ENCODE data around the gene ESRP2.
A peak's percentile ranks its signal among the peaks of the same experiment; 100 is the strongest.

ESRP2 gene

GRCh38 chr16:68264128-68265077 lies 28.5 kb upstream of the ESRP2 start, which contains the start of gene SLC7A6 (continued):
- TF ChIP-seq, protein P1, sequence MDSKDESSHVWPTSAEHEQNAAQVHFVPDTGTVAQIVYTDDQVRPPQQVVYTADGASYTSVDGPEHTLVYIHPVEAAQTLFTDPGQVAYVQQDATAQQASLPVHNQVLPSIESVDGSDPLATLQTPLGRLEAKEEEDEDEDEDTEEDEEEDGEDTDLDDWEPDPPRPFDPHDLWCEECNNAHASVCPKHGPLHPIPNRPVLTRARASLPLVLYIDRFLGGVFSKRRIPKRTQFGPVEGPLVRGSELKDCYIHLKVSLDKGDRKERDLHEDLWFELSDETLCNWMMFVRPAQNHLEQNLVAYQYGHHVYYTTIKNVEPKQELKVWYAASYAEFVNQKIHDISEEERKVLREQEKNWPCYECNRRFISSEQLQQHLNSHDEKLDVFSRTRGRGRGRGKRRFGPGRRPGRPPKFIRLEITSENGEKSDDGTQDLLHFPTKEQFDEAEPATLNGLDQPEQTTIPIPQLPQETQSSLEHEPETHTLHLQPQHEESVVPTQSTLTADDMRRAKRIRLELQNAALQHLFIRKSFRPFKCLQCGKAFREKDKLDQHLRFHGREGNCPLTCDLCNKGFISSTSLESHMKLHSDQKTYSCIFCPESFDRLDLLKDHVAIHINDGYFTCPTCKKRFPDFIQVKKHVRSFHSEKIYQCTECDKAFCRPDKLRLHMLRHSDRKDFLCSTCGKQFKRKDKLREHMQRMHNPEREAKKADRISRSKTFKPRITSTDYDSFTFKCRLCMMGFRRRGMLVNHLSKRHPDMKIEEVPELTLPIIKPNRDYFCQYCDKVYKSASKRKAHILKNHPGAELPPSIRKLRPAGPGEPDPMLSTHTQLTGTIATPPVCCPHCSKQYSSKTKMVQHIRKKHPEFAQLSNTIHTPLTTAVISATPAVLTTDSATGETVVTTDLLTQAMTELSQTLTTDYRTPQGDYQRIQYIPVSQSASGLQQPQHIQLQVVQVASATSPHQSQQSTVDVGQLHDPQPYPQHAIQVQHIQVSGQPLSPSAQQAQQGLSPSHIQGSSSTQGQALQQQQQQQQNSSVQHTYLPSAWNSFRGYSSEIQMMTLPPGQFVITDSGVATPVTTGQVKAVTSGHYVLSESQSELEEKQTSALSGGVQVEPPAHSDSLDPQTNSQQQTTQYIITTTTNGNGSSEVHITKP (tag by site-specific recombination; IDR thresholded peaks at IDR 0.05), result peak; percentile 91
- TF ChIP-seq ZBTB6 (tag by site-specific recombination; IDR thresholded peaks at IDR 0.05), result 0 out of 2 replicates have a peak, but pooled peaks have one; percentile 4
- peak; percentile 49; the same call in 1 of the 2 replicates for TF ChIP-seq KLF8 (tag by site-specific recombination; IDR thresholded peaks at IDR 0.05)
- TF ChIP-seq YY1 (tag by site-specific recombination; IDR thresholded peaks at IDR 0.05), result no peak
- TF ChIP-seq, protein P2, sequence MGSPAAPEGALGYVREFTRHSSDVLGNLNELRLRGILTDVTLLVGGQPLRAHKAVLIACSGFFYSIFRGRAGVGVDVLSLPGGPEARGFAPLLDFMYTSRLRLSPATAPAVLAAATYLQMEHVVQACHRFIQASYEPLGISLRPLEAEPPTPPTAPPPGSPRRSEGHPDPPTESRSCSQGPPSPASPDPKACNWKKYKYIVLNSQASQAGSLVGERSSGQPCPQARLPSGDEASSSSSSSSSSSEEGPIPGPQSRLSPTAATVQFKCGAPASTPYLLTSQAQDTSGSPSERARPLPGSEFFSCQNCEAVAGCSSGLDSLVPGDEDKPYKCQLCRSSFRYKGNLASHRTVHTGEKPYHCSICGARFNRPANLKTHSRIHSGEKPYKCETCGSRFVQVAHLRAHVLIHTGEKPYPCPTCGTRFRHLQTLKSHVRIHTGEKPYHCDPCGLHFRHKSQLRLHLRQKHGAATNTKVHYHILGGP (tag by site-specific recombination; IDR thresholded peaks at IDR 0.05), result no peak
- TF ChIP-seq ZBTB20 (tag by site-specific recombination; IDR thresholded peaks at IDR 0.05), result peak; percentile 77
- TF ChIP-seq, protein P3, sequence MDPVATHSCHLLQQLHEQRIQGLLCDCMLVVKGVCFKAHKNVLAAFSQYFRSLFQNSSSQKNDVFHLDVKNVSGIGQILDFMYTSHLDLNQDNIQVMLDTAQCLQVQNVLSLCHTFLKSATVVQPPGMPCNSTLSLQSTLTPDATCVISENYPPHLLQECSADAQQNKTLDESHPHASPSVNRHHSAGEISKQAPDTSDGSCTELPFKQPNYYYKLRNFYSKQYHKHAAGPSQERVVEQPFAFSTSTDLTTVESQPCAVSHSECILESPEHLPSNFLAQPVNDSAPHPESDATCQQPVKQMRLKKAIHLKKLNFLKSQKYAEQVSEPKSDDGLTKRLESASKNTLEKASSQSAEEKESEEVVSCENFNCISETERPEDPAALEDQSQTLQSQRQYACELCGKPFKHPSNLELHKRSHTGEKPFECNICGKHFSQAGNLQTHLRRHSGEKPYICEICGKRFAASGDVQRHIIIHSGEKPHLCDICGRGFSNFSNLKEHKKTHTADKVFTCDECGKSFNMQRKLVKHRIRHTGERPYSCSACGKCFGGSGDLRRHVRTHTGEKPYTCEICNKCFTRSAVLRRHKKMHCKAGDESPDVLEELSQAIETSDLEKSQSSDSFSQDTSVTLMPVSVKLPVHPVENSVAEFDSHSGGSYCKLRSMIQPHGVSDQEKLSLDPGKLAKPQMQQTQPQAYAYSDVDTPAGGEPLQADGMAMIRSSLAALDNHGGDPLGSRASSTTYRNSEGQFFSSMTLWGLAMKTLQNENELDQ (tag by site-specific recombination; IDR thresholded peaks at IDR 0.05; ENCODE audit: low read depth), result no peak
- no peak for TF ChIP-seq ATF2 (tag by site-specific recombination; IDR thresholded peaks at IDR 0.05; ENCODE audit: low read depth)
- TF ChIP-seq HOXC10 (CRISPR knock-in tag; IDR thresholded peaks at IDR 0.05), result no peak
- TF ChIP-seq, protein P4, sequence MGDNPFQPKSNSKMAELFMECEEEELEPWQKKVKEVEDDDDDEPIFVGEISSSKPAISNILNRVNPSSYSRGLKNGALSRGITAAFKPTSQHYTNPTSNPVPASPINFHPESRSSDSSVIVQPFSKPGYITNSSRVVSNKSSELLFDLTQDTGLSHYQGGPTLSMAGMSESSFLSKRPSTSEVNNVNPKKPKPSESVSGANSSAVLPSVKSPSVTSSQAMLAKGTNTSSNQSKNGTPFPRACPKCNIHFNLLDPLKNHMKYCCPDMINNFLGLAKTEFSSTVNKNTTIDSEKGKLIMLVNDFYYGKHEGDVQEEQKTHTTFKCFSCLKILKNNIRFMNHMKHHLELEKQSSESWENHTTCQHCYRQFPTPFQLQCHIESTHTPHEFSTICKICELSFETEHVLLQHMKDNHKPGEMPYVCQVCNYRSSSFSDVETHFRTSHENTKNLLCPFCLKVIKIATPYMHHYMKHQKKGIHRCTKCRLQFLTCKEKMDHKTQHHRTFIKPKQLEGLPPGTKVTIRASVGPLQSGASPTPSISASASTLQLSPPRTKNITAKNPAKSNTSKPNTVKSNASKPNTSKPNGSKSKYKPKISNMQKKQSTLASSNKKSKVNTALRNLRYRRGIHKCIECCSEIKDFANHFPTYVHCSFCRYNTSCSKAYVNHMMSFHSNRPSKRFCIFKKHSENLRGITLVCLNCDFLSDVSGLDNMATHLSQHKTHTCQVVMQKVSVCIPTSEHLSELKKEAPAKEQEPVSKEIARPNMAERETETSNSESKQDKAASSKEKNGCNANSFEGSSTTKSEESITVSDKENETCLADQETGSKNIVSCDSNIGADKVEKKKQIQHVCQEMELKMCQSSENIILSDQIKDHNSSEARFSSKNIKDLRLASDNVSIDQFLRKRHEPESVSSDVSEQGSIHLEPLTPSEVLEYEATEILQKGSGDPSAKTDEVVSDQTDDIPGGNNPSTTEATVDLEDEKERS (tag by site-specific recombination; IDR thresholded peaks at IDR 0.05), result no peak
- no peak for TF ChIP-seq ZNF223 (tag by site-specific recombination; IDR thresholded peaks at IDR 0.05)
- TF ChIP-seq GLIS1 (tag by site-specific recombination; IDR thresholded peaks at IDR 0.05), result peak; percentile 19; the same call in 1 of the 2 replicates
- TF ChIP-seq ZNF610 (tag by site-specific recombination; IDR thresholded peaks at IDR 0.05; ENCODE audit: borderline replicate concordance), result no peak
- TF ChIP-seq ZNF2 (tag by site-specific recombination; IDR thresholded peaks at IDR 0.05), result peak; percentile 46; the same call in 1 of the 2 replicates
- 0 out of 2 replicates have a peak, but pooled peaks have one; percentile 11 for TF ChIP-seq ZNF266 (tag by site-specific recombination; IDR thresholded peaks at IDR 0.05; ENCODE audit: low read depth)
- peak; percentile 71 for TF ChIP-seq ZFHX2 (tag by site-specific recombination; conservative IDR thresholded peaks at IDR 0.05)
- TF ChIP-seq PRDM2 (tag by site-specific recombination; IDR thresholded peaks at IDR 0.05; ENCODE audit: borderline replicate concordance), result peak; percentile 88; the same call in 1 of the 2 replicates
- no peak for TF ChIP-seq ZNF791 (tag by site-specific recombination; IDR thresholded peaks at IDR 0.05)

Data from HEK293 (cell line).